ENCODE data around the gene FXN.

DNA sequence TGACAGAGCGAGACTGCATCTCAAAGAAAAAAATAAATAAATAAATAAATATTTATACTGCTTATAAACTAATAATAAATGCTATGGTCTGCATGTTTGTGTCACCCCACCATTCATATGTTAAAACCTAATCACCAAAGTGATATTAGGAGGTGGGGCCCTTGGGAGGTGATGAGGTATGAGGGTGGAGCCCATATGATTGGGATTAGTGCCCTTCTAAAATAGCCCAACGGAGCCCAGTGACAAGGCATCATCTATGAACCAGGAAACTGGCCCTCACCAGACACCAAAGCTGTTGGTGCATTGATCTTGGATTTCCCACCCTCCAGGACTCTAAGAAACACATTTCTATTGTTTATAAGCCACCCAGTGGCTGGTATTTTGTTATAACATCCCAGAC lies 5.1 kb downstream of the FXN start:
- TF ChIP-seq, protein P1, sequence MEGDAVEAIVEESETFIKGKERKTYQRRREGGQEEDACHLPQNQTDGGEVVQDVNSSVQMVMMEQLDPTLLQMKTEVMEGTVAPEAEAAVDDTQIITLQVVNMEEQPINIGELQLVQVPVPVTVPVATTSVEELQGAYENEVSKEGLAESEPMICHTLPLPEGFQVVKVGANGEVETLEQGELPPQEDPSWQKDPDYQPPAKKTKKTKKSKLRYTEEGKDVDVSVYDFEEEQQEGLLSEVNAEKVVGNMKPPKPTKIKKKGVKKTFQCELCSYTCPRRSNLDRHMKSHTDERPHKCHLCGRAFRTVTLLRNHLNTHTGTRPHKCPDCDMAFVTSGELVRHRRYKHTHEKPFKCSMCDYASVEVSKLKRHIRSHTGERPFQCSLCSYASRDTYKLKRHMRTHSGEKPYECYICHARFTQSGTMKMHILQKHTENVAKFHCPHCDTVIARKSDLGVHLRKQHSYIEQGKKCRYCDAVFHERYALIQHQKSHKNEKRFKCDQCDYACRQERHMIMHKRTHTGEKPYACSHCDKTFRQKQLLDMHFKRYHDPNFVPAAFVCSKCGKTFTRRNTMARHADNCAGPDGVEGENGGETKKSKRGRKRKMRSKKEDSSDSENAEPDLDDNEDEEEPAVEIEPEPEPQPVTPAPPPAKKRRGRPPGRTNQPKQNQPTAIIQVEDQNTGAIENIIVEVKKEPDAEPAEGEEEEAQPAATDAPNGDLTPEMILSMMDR (IDR thresholded peaks at IDR 0.05; ENCODE audit: low read length): no peak
- TF ChIP-seq EZH2 (optimal IDR thresholded peaks at IDR 0.05; ENCODE audit: low read depth, low read length) (no peak), EZH2phosphoT487 (IDR thresholded peaks at IDR 0.05; ENCODE audit: low read length) (no peak)

Data from MM.1S (cell line).